K562 (cell line): ENCODE data around the gene AQP5. TPM values are rescaled to one million over a fixed set of nuclear protein-coding genes. Genes with fewer than 3 reads are reported as not detected.

Experiments used
- ATAC-seq: fragments of 200-7000 bp; cut with Tn5 transposase; 3 replicates; pipeline ENCODE4 v1.9.1; 2020; ENCODE audit warnings: moderate library complexity
- BruUV-seq: library from RNA; stranded (reverse); fragments of 400-500 nt; replicated peaks from 2 replicates; lab custom pipeline; 2021; lab: Mats Ljungman, UMichigan
- CTCF ChIA-PET: fragments of 300-600 bp; formaldehyde crosslinking; extraction: SDS; loops from one replicate; lab custom pipeline; 2021; ENCODE audit warnings: low intra/inter-chr PET ratio; lab: Yijun Ruan, JAX
- POLR2A ChIA-PET: fragments of 300-600, 350-650 bp; sonication (Branson Sonifier 250); formaldehyde crosslinking; extraction: SDS; loops from one replicate; lab custom pipeline; 2021; ENCODE audit warnings: antibody characterized with exemption, inconsistent platforms; lab: Yijun Ruan, JAX
- DNase-seq, 4 experiments: peaks; one replicate each; pipeline versions ENCODE4 v3.0.0 to v3.0.0-alpha.2; 2011 to 2018; ENCODE audit warnings: low spot score in 3 of 4, mixed read lengths in 3 of 4; ENCODE audit errors: extremely low read depth in 1 of 4
- FAIRE-seq: peaks from 2 replicates; lab custom pipeline; 2011; peaks lifted over from hg19 to GRCh38; lab: Jason Lieb, UNC
- H2AFZ ChIP-seq: 2 replicates; pipeline ENCODE4 v1.6.0; 2011; ENCODE audit warnings: low read depth, low read length, control low read depth, inconsistent platforms
- H3K27ac ChIP-seq: fragments of 200-600 bp; 3 replicates; pipeline ENCODE4 v1.8.0; 2011; ENCODE audit warnings: low read depth, mild to moderate bottlenecking, control low read depth, inconsistent platforms, low read length, moderate library complexity, mixed read lengths; ENCODE audit errors: extremely low read depth
- H3K27me3 ChIP-seq, 2 experiments: fragments of 300-600 bp in 1 of 2; 2 replicates in 1 of 2; 3 replicates in 1 of 2; pipeline versions ENCODE4 v1.6.0 to v1.8.0; 2011; ENCODE audit warnings: inconsistent platforms in 2 of 2, low read length in 2 of 2, mild to moderate bottlenecking in 1 of 2, mixed read lengths in 1 of 2, moderate library complexity in 1 of 2; ENCODE audit not compliant: control insufficient read depth in 2 of 2, insufficient read depth in 2 of 2
- H3K36me3 ChIP-seq: fragments of 300-600 bp; 3 replicates; pipeline ENCODE4 v1.8.0; 2011; ENCODE audit warnings: mild to moderate bottlenecking, low read length, inconsistent platforms; ENCODE audit not compliant: control insufficient read depth, insufficient read depth
- H3K4me1 ChIP-seq, 2 experiments: fragments of 200-600 bp in 1 of 2; replicated peaks in 1 of 2; 2 replicates in 1 of 2; 3 replicates in 1 of 2; pipeline versions ENCODE4 v1.5.1 to v1.8.0; 2011; ENCODE audit warnings: inconsistent platforms in 2 of 2, low read length in 2 of 2, mild to moderate bottlenecking in 1 of 2, mixed read lengths in 1 of 2, moderate library complexity in 1 of 2; ENCODE audit not compliant: control insufficient read depth in 2 of 2, insufficient read depth in 2 of 2
- H3K4me2 ChIP-seq: 2 replicates; pipeline ENCODE4 v1.6.1; 2011; ENCODE audit warnings: low read length, control low read depth, inconsistent platforms, mixed read lengths; ENCODE audit not compliant: insufficient read depth
- H3K4me3 ChIP-seq: fragments of 200-600 bp; sonication (generic), shearing (Covaris generic); 2 replicates; pipeline ENCODE4 v1.5.1; 2016; ENCODE audit warnings: control low read depth, inconsistent platforms
- H3K79me2 ChIP-seq: fragments of 200-600 bp; 3 replicates; pipeline ENCODE4 v1.8.0; 2011; ENCODE audit warnings: low read length, inconsistent platforms; ENCODE audit not compliant: control insufficient read depth, insufficient read depth
- H3K9ac ChIP-seq, 2 experiments: 2 replicates each; pipeline versions ENCODE4 v1.6.0 to v1.6.1; 2011; ENCODE audit warnings: low read depth in 2 of 2, low read length in 2 of 2, control low read depth in 1 of 2, inconsistent platforms in 1 of 2, mild to moderate bottlenecking in 1 of 2, mixed read lengths in 1 of 2; ENCODE audit not compliant: insufficient read depth in 1 of 2
- H3K9me1 ChIP-seq: one replicate; pipeline ENCODE4 v1.6.0; 2011; ENCODE audit warnings: inconsistent platforms, mild to moderate bottlenecking, low read length, moderate library complexity; ENCODE audit not compliant: control insufficient read depth, insufficient read depth
- H3K9me3 ChIP-seq: replicated peaks from 2 replicates; pipeline ENCODE4 v1.5.1; 2011; ENCODE audit warnings: low read depth, low read length, inconsistent platforms; ENCODE audit not compliant: control insufficient read depth, insufficient read depth
- H4K20me1 ChIP-seq: replicated peaks from 2 replicates; pipeline ENCODE4 v1.6.1; 2011; ENCODE audit warnings: low read length, inconsistent platforms, mixed read lengths; ENCODE audit not compliant: control insufficient read depth, insufficient read depth
- DPF2 ChIP-seq: fragments of 450-650 bp; IDR thresholded peaks from 2 replicates; pipeline ENCODE4 v1.6.1; 2016
- FOXP1 ChIP-seq: sonication (generic); formaldehyde crosslinking; IDR thresholded peaks from 2 replicates; pipeline ENCODE4 v1.8.0; 2022; ENCODE audit warnings: mild to moderate bottlenecking, missing genetic modification reagents
- KDM2B ChIP-seq: fragments of 250-450 bp; sonication (Bioruptor Pico); IDR thresholded peaks from 2 replicates; pipeline ENCODE4 v1.8.0; 2021; ENCODE audit warnings: mild to moderate bottlenecking, moderate library complexity
- MNT ChIP-seq, 2 experiments: fragments of 450-650 bp; conservative IDR thresholded peaks; 2 replicates each; pipeline ENCODE4 v1.6.1; 2017; ENCODE audit warnings: mild to moderate bottlenecking in 2 of 2, moderate library complexity in 2 of 2
- MYC ChIP-seq, 2 experiments: fragments of 250-450 bp in 1 of 2; sonication (Bioruptor Pico) in 1 of 2; IDR thresholded peaks; 2 replicates each; pipeline versions ENCODE4 v1.5.1 to v1.6.1; 2012 to 2021; ENCODE audit warnings: low read depth in 2 of 2, borderline replicate concordance in 1 of 2, improper control_type of control experiment in 1 of 2, low read length in 1 of 2, mild to moderate bottlenecking in 1 of 2, moderate library complexity in 1 of 2
- PREB ChIP-seq: sonication (generic); formaldehyde crosslinking; IDR thresholded peaks from 2 replicates; pipeline ENCODE4 v1.8.1; 2023; ENCODE audit warnings: mild to moderate bottlenecking, missing genetic modification reagents
- WGBS: fragments of 100-300 bp; shearing (Covaris generic); methylation state at CpG from one replicate; pipeline ENCODE4 v1.1.6; 2016; ENCODE audit warnings: low coverage, mixed read lengths; ENCODE audit not compliant: insufficient coverage; ENCODE audit errors: missing lambda C conversion rate; 5-methylcytosine and 5-hydroxymethylcytosine counted together
- in situ Hi-C: fragments of 300-500 bp; cut with MboI; formaldehyde crosslinking; loops from 4 replicates; pipeline ENCODE4 v1.15.0; 2018; ENCODE audit warnings: inconsistent platforms, mixed read lengths
- intact Hi-C: fragments of 100-400 bp; cut with micrococcal nuclease; formaldehyde crosslinking; loops from 2 replicates; pipeline ENCODE4 v1.14.2; 2022
- polyA plus RNA-seq, 8 experiments: library from polyadenylated mRNA; depleted of rRNA in 4 of 8; stranded (reverse) in 5 of 8; unstranded in 3 of 8; fragments of >200 nt; fragmentation: Nextera tagmentation in 2 of 8; fragmentation: Illumina TruSeq in 1 of 8; extraction: Ambion mirVana in 2 of 8; extraction: Trizol in 1 of 8; gene quantifications; 2 replicates each; pipeline versions ENCODE4 v1.2.1 to v1.2.3, GENCODE V29; 2011 to 2014; ENCODE audit warnings: inconsistent platforms in 1 of 8, missing spikeins in 1 of 8
- total RNA-seq, 7 experiments: library from RNA; depleted of rRNA in 6 of 7; stranded (reverse); fragments of >200 nt in 6 of 7; fragmentation: Illumina TruSeq in 2 of 7; extraction: Trizol in 2 of 7; gene quantifications; 2 replicates each; pipeline versions ENCODE4 v1.2.1 to v1.2.3, GENCODE V29; 2011 to 2021; ENCODE audit warnings: low replicate concordance in 1 of 7

AQP5 gene
- total and polyA plus RNA-seq, 9 of the 15 experiments (the other 6 are each of a cell fraction or from before 2014, with no cell fraction given) = not detected

GRCh38 chr12:49963976-49964815 is 2.5 kb downstream of the AQP5 start:
- DNase-seq = no peak
- Histone ChIP-seq H3K9me3 (no peaks in the 10 kb centered on the region), H3K79me2 (no peaks in the 10 kb centered on the region), H3K9ac (peak overlapping the region in 1 of 2 experiments; percentile 50; a peak in 1 of 4 replicates), H3K9me1 (no peaks in the 10 kb centered on the region), H3K27ac (no peak overlapping the region), H3K4me3 (no peak overlapping the region), H3K27me3 (peaks cover 6 to 44% of the 10 kb centered on the region in 2 experiments; a peak in 4 of 5 replicates), H2AFZ (no peak overlapping the region), H4K20me1 (no peaks in the 10 kb centered on the region), H3K36me3 (no peaks in the 10 kb centered on the region), H3K4me1 (peaks cover 12 to 33% of the 10 kb centered on the region in 2 experiments; a peak in 4 of 5 replicates), H3K4me2 (no peak overlapping the region)
- BruUV-seq = no TSS peak
- FAIRE-seq = no peak
- intact Hi-C loops = no loop called here
- ATAC-seq = no peak
- in situ Hi-C loops = loop anchor here (5.0 kb wide), 1 partner anchor 97 kb away; no protein-coding TSS in a partner anchor
- ChIA-PET POLR2A (interaction anchor here (0.7 kb wide), 2 partner anchors 25 to 42 kb away, joined by 3 read pairs; no protein-coding TSS in a partner anchor), CTCF (interaction anchor here (0.7 kb wide), 1 partner anchor 209 kb away, joined by 3 read pairs; no protein-coding TSS in a partner anchor)
- WGBS = 28% methylated on average over 17 of the region's 17 CpGs
- TF ChIP-seq MNT (conservative IDR thresholded peaks at IDR 0.05) = no peak
- no peak for TF ChIP-seq KDM2B
- TF ChIP-seq MYC (IDR thresholded peaks at IDR 0.05; ENCODE audit: low read depth, low read length) = no peak
- no peak for TF ChIP-seq MYC (CRISPR knock-in tag; IDR thresholded peaks at IDR 0.05; ENCODE audit: borderline replicate concordance, low read depth)
- no peak for TF ChIP-seq DPF2
- TF ChIP-seq FOXP1 (CRISPR knock-in tag) = no peak
- no peak for TF ChIP-seq PREB (CRISPR knock-in tag)
